ENCODE data around the gene KLHL20.

KLHL20 gene

DNA sequence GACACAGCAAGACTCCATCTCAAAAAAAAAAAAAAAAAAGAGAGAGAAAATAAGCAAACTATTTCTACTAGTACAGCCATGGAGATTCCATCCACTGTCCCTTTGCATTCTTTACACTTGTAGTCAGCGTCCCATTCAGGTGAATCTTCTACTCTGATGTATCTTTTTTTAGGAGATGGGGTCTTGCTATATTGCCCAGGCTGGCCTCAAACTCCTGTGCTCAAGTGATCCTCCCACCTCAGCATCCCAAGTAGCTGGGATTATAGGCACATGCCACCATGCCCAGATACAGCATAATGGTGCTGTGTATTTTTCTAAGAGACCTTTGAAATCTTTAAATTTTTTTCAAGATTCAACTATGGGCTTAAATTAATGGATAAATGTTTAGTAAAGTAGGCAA is 118.0 kb downstream of the KLHL20 start:
- no peak for DNase-seq (ENCODE audit: low spot score)
